SH-SY5Y (cell line): ENCODE results near the gene NCAN.

Source experiments
- GATA2 ChIP-seq: IDR thresholded peaks from 2 replicates; pipeline ENCODE4 v1.6.1; 2011; ENCODE audit warnings: mild to moderate bottlenecking, low read depth, low read length
- GATA3 ChIP-seq: IDR thresholded peaks from 2 replicates; pipeline ENCODE4 v1.6.1; 2011; ENCODE audit warnings: low read depth, mild to moderate bottlenecking, low read length, moderate library complexity

GRCh38 chr19:19223636-19224035 is 11.9 kb downstream of the NCAN start:
- TF ChIP-seq GATA3, result no peak
- no peak for TF ChIP-seq GATA2
